CD4-positive, alpha-beta T cell (primary cell): ENCODE measurements around the gene HNRNPL. TPM values are rescaled to one million over a fixed set of nuclear protein-coding genes. Genes with fewer than 3 reads are reported as not detected.
"Not testable (repeated sequence)": the region's sequence is repeated elsewhere in the genome, so short reads cannot be mapped to it uniquely, and the experiment has no call there.

Experiments used
- ATAC-seq: fragments of 200-7000 bp; cut with Tn5 transposase; one replicate; pipeline ENCODE4 v1.10.0; 2022; ENCODE audit warnings: mild to moderate bottlenecking; ENCODE audit not compliant: poor library complexity
- CTCF ChIA-PET: fragments of 350-600 bp; sonication (Branson Sonifier 250); formaldehyde crosslinking; loops from one replicate; lab custom pipeline; 2021; ENCODE audit warnings: antibody characterized with exemption, inconsistent platforms; lab: Charles Lee
- POLR2A ChIA-PET: fragments of 350-600 bp; sonication (Branson Sonifier 250); formaldehyde crosslinking; loops from one replicate; lab custom pipeline; 2021; ENCODE audit warnings: antibody characterized with exemption, inconsistent platforms; lab: Charles Lee
- DNase-seq, 14 experiments: peaks; one replicate each; pipeline ENCODE4 v3.0.0-alpha.2; 2013 to 2020; ENCODE audit warnings: mixed read lengths in 2 of 14
- H3K27ac ChIP-seq, 2 donors: one replicate each; pipeline versions ENCODE4 v1.5.1 to v1.7.0; 2013; ENCODE audit warnings: low read length in 2 of 2, low read depth in 1 of 2, mild to moderate bottlenecking in 1 of 2
- H3K27me3 ChIP-seq, 2 experiments: 1 replicate in 1 of 2; 2 replicates in 1 of 2; pipeline versions ENCODE4 v1.6.1 to v1.7.0; 2013; ENCODE audit warnings: low read length in 2 of 2, control low read depth in 1 of 2, mild to moderate bottlenecking in 1 of 2, moderate library complexity in 1 of 2; ENCODE audit not compliant: insufficient read depth in 2 of 2, control insufficient read depth in 1 of 2
- H3K36me3 ChIP-seq: one replicate; pipeline ENCODE4 v1.6.1; 2013; ENCODE audit warnings: low read length, control low read depth; ENCODE audit not compliant: insufficient read depth
- H3K4me1 ChIP-seq: one replicate; pipeline ENCODE4 v1.6.1; 2013; ENCODE audit warnings: low read length, control low read depth; ENCODE audit not compliant: insufficient read depth
- H3K4me3 ChIP-seq: one replicate; pipeline ENCODE4 v1.5.1; 2013; ENCODE audit warnings: mild to moderate bottlenecking, low read length, moderate library complexity
- H3K9me3 ChIP-seq, 2 experiments: 1 replicate in 1 of 2; 2 replicates in 1 of 2; pipeline versions ENCODE4 v1.6.1 to v1.7.0; 2013; ENCODE audit warnings: low read length in 2 of 2, mild to moderate bottlenecking in 2 of 2, control low read depth in 1 of 2, moderate library complexity in 1 of 2; ENCODE audit not compliant: control insufficient read depth in 1 of 2, insufficient read depth in 1 of 2
- H3K27ac Mint-ChIP-seq: one replicate; pipeline ENCODE4 v1.8.0; 2020; ENCODE audit warnings: mixed read lengths
- H3K27me3 Mint-ChIP-seq: one replicate; pipeline ENCODE4 v1.8.0; 2021; ENCODE audit warnings: mixed read lengths
- H3K36me3 Mint-ChIP-seq: one replicate; pipeline ENCODE4 v1.8.0; 2021; ENCODE audit warnings: low read depth, mixed read lengths
- H3K4me1 Mint-ChIP-seq: one replicate; pipeline ENCODE4 v1.8.0; 2021; ENCODE audit warnings: low read depth, mixed read lengths
- H3K4me3 Mint-ChIP-seq: one replicate; pipeline ENCODE4 v1.8.0; 2020; ENCODE audit warnings: mild to moderate bottlenecking, mixed read lengths
- H3K9me3 Mint-ChIP-seq: one replicate; pipeline ENCODE4 v1.8.0; 2020; ENCODE audit warnings: mixed read lengths
- CTCF ChIP-seq: fragments of 200-600 bp; IDR thresholded peaks from one replicate; pipeline ENCODE4 v1.8.0; 2022; ENCODE audit warnings: antibody characterized with exemption, mild to moderate bottlenecking
- intact Hi-C, 2 experiments: fragments of 100-400 bp; cut with DNase I in 1 of 2; cut with micrococcal nuclease in 1 of 2; formaldehyde crosslinking; loops; one replicate each; pipeline versions ENCODE4 v1.15.1 to v1.9.0; 2023 to 2025; cut with DNase I, micrococcal nuclease
- total RNA-seq, 174 experiments: library from RNA in 2 of 174; stranded (reverse) in 2 of 174; gene quantifications; one replicate each; pipeline ENCODE4 v1.2.3 and lab custom pipeline; 2021 to 2026

Gene HNRNPL
- total RNA-seq, 2 experiments from 2014 or later = 535 to 565 TPM

GRCh38 chr19:38875656-38876395 lies 26.0 kb upstream of the HNRNPL start:
- no peaks in the 10 kb centered on the region for H3K9me3 Mint-ChIP-seq
- H3K4me1 ChIP-seq = peaks cover 52% of the 10 kb centered on the region
- ATAC-seq = no peak
- CTCF ChIA-PET = interaction anchor here (1.1 kb wide), 1 partner anchor 241 kb away, joined by 3 read pairs; no protein-coding TSS in a partner anchor
- peaks cover 30% of the 10 kb centered on the region for H3K36me3 ChIP-seq
- POLR2A ChIA-PET = interaction anchor here (0.9 to 2.5 kb wide), 3 partner anchors 9 to 44 kb away, joined by 3 to 7 read pairs (median 5); partner anchors contain the start of genes ECH1 and HNRNPL
- H3K27me3 ChIP-seq = no peaks in the 10 kb centered on the region
- peaks cover 57% of the 10 kb centered on the region for H3K36me3 Mint-ChIP-seq
- no peak overlapping the region for H3K4me3 ChIP-seq
- H3K27ac ChIP-seq = no peak overlapping the region
- TF ChIP-seq CTCF = no peak
- peaks cover 50% of the 10 kb centered on the region for H3K4me1 Mint-ChIP-seq
- H3K27ac Mint-ChIP-seq = peak overlapping the region; percentile 97
- H3K27me3 Mint-ChIP-seq = no peaks in the 10 kb centered on the region
- no peaks in the 10 kb centered on the region for H3K9me3 ChIP-seq
- intact Hi-C loops = loop anchor here (5.0 kb wide), 2 partner anchors 34 to 144 kb away; no protein-coding TSS in a partner anchor
- DNase-seq = peak in 1 of 14 experiments; percentile 2
- peak overlapping the region; percentile 45 for H3K4me3 Mint-ChIP-seq

- Histone ChIP-seq H3K36me3 (peaks cover 33% of the 10 kb centered on the region), H3K4me1 (peaks cover 50% of the 10 kb centered on the region)
- H3K27me3 ChIP-seq, H3K27me3 Mint-ChIP-seq, H3K9me3 Mint-ChIP-seq, ATAC-seq, H3K4me3 Mint-ChIP-seq, H3K27ac ChIP-seq, POLR2A ChIA-PET, DNase-seq, H3K4me3 ChIP-seq, H3K9me3 ChIP-seq: not testable (repeated sequence)
- H3K4me1 Mint-ChIP-seq = peaks cover 67% of the 10 kb centered on the region
- peak overlapping the region; percentile 15 for H3K27ac Mint-ChIP-seq
- intact Hi-C loops = loop anchor here in 1 of 2 experiments (5.0 kb wide), 2 partner anchors 106 to 326 kb away; no protein-coding TSS in a partner anchor
- CTCF ChIA-PET = interaction anchor here (0.7 to 1.1 kb wide), 2 partner anchors 104 kb away, joined by 3 to 4 read pairs; no protein-coding TSS in a partner anchor
- H3K36me3 Mint-ChIP-seq = peaks cover 58% of the 10 kb centered on the region
Observed at GRCh38 chr19:38873400-38873799, 23.6 kb upstream of the HNRNPL start.

GRCh38 chr19:38870612-38871011 lies 20.8 kb upstream of the HNRNPL start:
- peak overlapping the region; percentile 86 for H3K27ac Mint-ChIP-seq
- POLR2A ChIA-PET = interaction anchor here (1.7 to 10.7 kb wide), 6 partner anchors 8 to 101 kb away, joined by 6 to 170 read pairs (median 13); partner anchors contain the start of genes ECH1, HNRNPL and RINL
- H3K4me3 Mint-ChIP-seq = peak overlapping the region; percentile 86
- ATAC-seq (no peak), DNase-seq (no peak)
- Histone ChIP-seq H3K4me3 (peak overlapping the region; percentile 55), H3K4me1 (peaks cover 46% of the 10 kb centered on the region), H3K27me3 (no peaks in the 10 kb centered on the region), H3K36me3 (peaks cover 38% of the 10 kb centered on the region), H3K9me3 (no peaks in the 10 kb centered on the region), H3K27ac (peak overlapping the region; percentile 40 to 72)
- H3K36me3 Mint-ChIP-seq = peaks cover 38% of the 10 kb centered on the region
- peaks cover 60% of the 10 kb centered on the region for H3K4me1 Mint-ChIP-seq
- H3K27me3 Mint-ChIP-seq = no peaks in the 10 kb centered on the region
- TF ChIP-seq CTCF = no peak
- no peaks in the 10 kb centered on the region for H3K9me3 Mint-ChIP-seq
- CTCF ChIA-PET = interaction anchor here (0.9 to 4.0 kb wide), 13 partner anchors 8 to 136 kb away, joined by 3 to 17 read pairs (median 7); partner anchors contain the start of genes ECH1, MRPS12, NFKBIB and RINL
- intact Hi-C loops = loop anchor here in 1 of 2 experiments (2.0 to 5.0 kb wide), 3 partner anchors 40 to 323 kb away; partner anchors contain the start of gene ECH1
